Esophagus squamous epithelium (tissue), 5 donors: Measurements from ENCODE around the gene FOXL2NB. TPM values are rescaled to one million over a fixed set of nuclear protein-coding genes. Genes with fewer than 3 reads are reported as not detected.

Experiments used
- DNase-seq: peaks from one replicate; lab custom pipeline; 2025; lab: John Stamatoyannopoulos, UW
- H3K27ac ChIP-seq, 4 donors: fragments of 200-600 bp; sonication (generic); one replicate each; pipeline ENCODE4 v1.5.1; 2016 to 2019; ENCODE audit warnings: mild to moderate bottlenecking in 1 of 4
- H3K27me3 ChIP-seq, 4 donors: fragments of 200-600 bp; sonication (generic); 1 replicate in 3 of 4; 2 replicates in 1 of 4; pipeline versions ENCODE4 v1.5.1 to v1.6.0; 2017 to 2021; ENCODE audit warnings: antibody characterized with exemption in 1 of 4
- H3K36me3 ChIP-seq, 3 donors: fragments of 200-600 bp; sonication (generic); one replicate each; pipeline ENCODE4 v1.5.1; 2016 to 2019
- H3K4me1 ChIP-seq, 3 donors: fragments of 200-600 bp; sonication (generic); one replicate each; pipeline ENCODE4 v1.5.1; 2017 to 2019
- H3K4me3 ChIP-seq, 4 donors: fragments of 200-600 bp; sonication (generic); 1 replicate in 3 of 4; 2 replicates in 1 of 4; pipeline ENCODE4 v1.5.1; 2016 to 2019; ENCODE audit warnings: mild to moderate bottlenecking in 2 of 4, moderate library complexity in 1 of 4
- H3K9me3 ChIP-seq, 3 donors: fragments of 200-600 bp; sonication (generic); one replicate each; pipeline ENCODE4 v1.5.1; 2016 to 2019
- POLR2A ChIP-seq, 4 donors: fragments of 450-650 bp; IDR thresholded peaks; one replicate each; pipeline ENCODE4 v1.6.1; 2017; ENCODE audit warnings: antibody characterized with exemption in 4 of 4, mild to moderate bottlenecking in 4 of 4, moderate library complexity in 3 of 4
- WGBS, 2 donors: methylation state at CpG; one replicate each; pipeline ENCODE4 v1.1.5; 2018; 5-methylcytosine and 5-hydroxymethylcytosine counted together
- intact Hi-C: fragments of 100-400 bp; cut with DNase I; formaldehyde crosslinking; loops from one replicate; pipeline ENCODE4 v1.15.0; 2022
- total RNA-seq, 4 donors: library from RNA; depleted of rRNA; stranded (reverse); fragments of >200 nt; gene quantifications; one replicate each; pipeline ENCODE4 v1.1.0, GENCODE V29; 2016
- TF ChIP-seq, protein P1 (sequence below), 6 experiments: fragments of 450-650 bp in 4 of 6; fragments of 200-600 bp in 2 of 6; sonication (generic) in 2 of 6; IDR thresholded peaks; one replicate each; pipeline ENCODE4 v1.5.1; 2016 to 2019; ENCODE audit warnings: antibody characterized with exemption in 6 of 6, mild to moderate bottlenecking in 4 of 6, moderate library complexity in 4 of 6
- donor health status: DM: yes; HTN: yes; CAD: no.

FOXL2NB gene
- total RNA-seq, 4 donors from 2014 or later, result 0.57 to 1.1 TPM; not detected in 2

DNA sequence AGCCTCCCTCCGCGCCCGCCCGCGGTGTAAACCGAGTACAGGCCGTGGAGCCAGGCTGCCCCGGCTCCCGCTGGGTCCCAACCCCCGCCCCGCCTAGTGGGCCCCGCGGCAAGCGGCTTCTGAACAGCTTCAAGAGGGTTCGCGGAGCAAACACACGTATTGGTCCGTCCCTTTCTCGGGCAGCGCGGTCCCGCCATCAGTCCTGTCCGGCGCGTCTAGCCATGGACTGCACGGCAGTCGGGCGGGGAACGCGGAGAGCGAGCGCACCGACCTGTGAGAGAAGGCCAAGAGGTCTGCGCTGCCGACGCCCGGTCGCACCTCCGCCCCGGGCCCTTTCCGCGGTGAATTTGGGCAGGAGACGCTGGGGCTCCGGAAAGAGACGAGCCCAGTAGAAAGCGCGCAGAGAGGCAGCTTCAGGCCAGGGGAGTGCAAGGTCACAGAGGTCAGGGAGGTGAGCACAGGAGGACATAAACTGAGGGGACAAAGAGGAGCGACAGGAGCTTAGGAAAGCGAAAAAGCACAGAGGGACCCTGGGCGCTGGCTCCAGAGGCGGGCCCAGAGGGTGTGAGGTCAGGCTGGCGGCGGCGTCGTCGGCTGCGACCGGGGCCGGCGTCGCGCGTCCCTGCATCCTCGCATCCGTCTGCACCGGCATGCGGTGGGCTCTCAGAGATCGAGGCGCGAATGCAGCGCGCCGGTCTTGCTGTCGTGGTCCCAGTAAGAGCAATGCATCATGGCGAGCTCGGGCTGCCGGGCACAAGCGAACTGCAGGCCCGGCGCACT is 1.9 kb upstream of the FOXL2NB start:
- Histone ChIP-seq H3K27me3 (peaks cover 37 to 100% (median 73%) of the 10 kb centered on the region in 4 donors), H3K4me3 (peak overlapping the region in 3 of 4 donors; percentile 16 to 59 (median 49)), H3K4me1 (peaks cover 29 to 45% (median 36%) of the 10 kb centered on the region in 3 donors), H3K9me3 (no peaks in the 10 kb centered on the region), H3K36me3 (no peaks in the 10 kb centered on the region), H3K27ac (no peak overlapping the region)
- 2 to 5% methylated on average over 12 to 34 of the region's 80 CpGs for WGBS, 2 donors
- TF ChIP-seq, protein P1, sequence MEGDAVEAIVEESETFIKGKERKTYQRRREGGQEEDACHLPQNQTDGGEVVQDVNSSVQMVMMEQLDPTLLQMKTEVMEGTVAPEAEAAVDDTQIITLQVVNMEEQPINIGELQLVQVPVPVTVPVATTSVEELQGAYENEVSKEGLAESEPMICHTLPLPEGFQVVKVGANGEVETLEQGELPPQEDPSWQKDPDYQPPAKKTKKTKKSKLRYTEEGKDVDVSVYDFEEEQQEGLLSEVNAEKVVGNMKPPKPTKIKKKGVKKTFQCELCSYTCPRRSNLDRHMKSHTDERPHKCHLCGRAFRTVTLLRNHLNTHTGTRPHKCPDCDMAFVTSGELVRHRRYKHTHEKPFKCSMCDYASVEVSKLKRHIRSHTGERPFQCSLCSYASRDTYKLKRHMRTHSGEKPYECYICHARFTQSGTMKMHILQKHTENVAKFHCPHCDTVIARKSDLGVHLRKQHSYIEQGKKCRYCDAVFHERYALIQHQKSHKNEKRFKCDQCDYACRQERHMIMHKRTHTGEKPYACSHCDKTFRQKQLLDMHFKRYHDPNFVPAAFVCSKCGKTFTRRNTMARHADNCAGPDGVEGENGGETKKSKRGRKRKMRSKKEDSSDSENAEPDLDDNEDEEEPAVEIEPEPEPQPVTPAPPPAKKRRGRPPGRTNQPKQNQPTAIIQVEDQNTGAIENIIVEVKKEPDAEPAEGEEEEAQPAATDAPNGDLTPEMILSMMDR (IDR thresholded peaks at IDR 0.05), result no peak
- no peak for TF ChIP-seq POLR2A (IDR thresholded peaks at IDR 0.05)
- intact Hi-C loops, result no loop called here
- no peak for DNase-seq

DNA sequence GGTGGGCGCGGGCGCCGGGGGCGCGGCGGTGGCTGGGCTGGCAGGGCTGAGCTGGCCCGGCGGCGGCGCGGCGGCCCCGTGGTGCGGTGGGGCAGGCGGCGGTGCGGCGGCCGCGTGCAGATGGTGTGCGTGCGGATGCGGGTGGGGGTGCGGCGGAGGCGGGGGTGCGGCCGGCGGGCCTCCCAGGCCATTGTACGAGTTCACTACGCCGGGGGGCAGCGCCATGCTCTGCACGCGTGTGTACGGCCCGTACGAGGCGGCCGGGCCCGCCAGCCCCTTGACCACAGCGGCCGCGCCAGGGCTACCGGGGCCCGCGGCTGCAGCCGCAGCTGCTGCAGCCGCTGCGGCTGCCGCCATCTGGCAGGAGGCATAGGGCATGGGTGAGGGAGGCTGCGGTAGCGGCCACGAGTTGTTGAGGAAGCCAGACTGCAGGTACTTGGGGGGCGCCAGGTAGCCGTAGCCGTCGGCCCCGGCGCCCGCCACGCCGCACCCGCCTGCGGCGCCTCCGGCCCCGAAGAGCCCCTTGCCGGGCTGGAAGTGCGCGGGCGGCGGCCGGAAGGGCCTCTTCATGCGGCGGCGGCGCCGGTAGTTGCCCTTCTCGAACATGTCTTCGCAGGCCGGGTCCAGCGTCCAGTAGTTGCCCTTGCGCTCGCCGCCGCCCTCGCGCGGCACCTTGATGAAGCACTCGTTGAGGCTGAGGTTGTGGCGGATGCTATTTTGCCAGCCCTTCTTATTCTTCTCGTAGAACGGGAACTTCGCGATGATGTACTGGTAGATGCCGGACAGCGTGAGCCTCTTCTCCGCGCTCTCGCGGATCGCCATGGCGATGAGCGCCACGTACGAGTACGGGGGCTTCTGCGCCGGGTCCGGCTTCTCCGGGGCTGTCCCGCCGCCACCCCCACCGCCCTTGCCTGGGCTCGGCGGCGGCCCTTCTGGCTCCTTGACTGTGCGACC is 1.0 kb upstream of the FOXL2NB start:
- peaks cover 37 to 100% (median 69%) of the 10 kb centered on the region in 4 donors for H3K27me3 ChIP-seq
- H3K4me1 ChIP-seq, result peaks cover 32 to 51% (median 40%) of the 10 kb centered on the region in 3 donors
- no CpG with 5 or more reads among the region's 120 CpGs for WGBS, 2 donors
- TF ChIP-seq POLR2A (IDR thresholded peaks at IDR 0.05), result no peak
- TF ChIP-seq, protein P1 (IDR thresholded peaks at IDR 0.05), result peak in 1 of 6 experiments; percentile 26
- peak overlapping the region in 1 of 4 donors; percentile 58 for H3K27ac ChIP-seq
- intact Hi-C loops, result no loop called here
- H3K36me3 ChIP-seq, result no peaks in the 10 kb centered on the region
- peak overlapping the region; percentile 11 to 59 (median 42) for H3K4me3 ChIP-seq
- no peak for DNase-seq
- no peaks in the 10 kb centered on the region for H3K9me3 ChIP-seq

DNA sequence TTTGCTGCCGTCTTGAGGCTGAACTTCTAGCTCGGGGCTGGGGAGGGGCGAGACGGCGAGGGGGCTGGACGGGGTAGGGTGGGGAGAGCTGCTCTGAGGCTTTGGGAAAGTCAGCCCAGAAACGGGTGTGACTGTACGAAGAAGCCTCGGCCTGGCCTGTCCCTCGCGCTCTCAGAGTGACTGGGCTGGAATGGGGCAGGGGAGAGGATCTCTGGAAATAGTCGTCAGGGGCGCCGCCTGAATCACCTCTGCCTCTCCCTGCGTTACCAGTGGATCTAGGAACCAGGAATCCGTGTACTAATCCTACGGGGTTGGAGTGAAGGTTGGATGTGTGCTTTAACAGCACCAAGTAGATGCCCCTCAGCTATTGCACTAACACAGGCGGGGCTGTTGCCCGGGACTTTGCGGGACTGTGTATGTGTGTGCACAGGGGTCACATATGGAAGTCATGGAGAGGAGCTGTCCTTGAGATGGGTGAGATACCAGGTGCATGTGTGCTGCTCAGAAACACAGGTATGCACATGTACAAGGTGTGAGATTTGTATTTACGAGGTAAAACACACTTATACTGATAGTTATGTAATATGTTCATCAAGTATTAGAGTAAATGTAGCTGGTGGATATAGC is 591 bp downstream of the FOXL2NB start:
- Histone ChIP-seq H3K27ac (no peak overlapping the region), H3K36me3 (no peaks in the 10 kb centered on the region), H3K9me3 (no peaks in the 10 kb centered on the region), H3K4me1 (peaks cover 32 to 51% (median 40%) of the 10 kb centered on the region in 3 donors), H3K27me3 (peaks cover 32 to 100% (median 63%) of the 10 kb centered on the region in 4 donors), H3K4me3 (peak overlapping the region in 3 of 4 donors; percentile 34 to 59 (median 49))
- TF ChIP-seq, protein P1 (IDR thresholded peaks at IDR 0.05), result no peak
- no peak for TF ChIP-seq POLR2A (IDR thresholded peaks at IDR 0.05)
- WGBS, 2 donors, result 50 to 59% methylated on average over 3 to 7 of the region's 21 CpGs
- intact Hi-C loops, result no loop called here
- DNase-seq, result no peak

DNA sequence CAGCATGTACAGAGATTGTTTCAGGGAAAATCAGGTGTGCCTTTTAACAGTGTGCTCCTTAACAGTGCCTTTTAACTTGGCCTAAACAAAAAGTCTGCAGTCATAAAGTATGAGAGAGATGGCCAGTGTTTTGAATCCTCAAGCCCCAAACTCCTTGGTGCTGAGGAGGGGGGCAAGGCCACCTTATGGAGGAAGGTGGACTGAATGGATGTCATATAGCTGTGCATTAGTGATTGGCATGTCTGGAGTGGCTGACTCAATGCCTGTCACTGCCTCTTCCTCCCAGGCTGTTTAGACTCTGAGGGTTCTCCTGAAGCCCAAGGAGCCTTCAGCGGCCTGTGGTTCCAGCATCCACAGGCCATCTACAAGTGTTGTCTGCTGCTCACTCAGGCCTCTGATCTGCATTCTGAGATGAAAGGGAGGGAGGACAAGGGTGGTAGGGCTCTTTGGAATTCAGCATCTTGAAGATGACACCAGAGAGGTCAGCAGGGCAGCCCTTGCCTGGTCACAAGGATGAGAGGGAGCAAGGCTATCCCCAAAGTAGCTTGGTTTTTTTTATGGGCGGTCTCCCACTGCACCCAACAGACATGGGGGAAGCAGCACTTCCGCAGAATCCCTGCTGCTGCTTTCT is 1.5 kb downstream of the FOXL2NB start:
- TF ChIP-seq POLR2A (IDR thresholded peaks at IDR 0.05), result no peak
- TF ChIP-seq, protein P1 (IDR thresholded peaks at IDR 0.05), result no peak
- DNase-seq, result no peak
- Histone ChIP-seq H3K4me3 (no peak overlapping the region), H3K4me1 (peaks cover 32 to 51% (median 40%) of the 10 kb centered on the region in 3 donors), H3K9me3 (no peaks in the 10 kb centered on the region), H3K36me3 (no peaks in the 10 kb centered on the region), H3K27ac (no peak overlapping the region), H3K27me3 (peaks cover 32 to 100% (median 54%) of the 10 kb centered on the region in 4 donors)
- intact Hi-C loops, result no loop called here
- WGBS, 2 donors, result 63 to 85% methylated on average over 3 of the region's 3 CpGs
